IMR-90 (cell line): Measurements from ENCODE around the gene KLC4.

Experiments used
- CEBPB ChIP-seq: IDR thresholded peaks from 2 replicates; pipeline ENCODE4 v1.6.1; 2012; ENCODE audit warnings: low read depth, low read length, improper control_type of control experiment
- CHD1 ChIP-seq: IDR thresholded peaks from 2 replicates; pipeline ENCODE4 v1.6.1; 2012; ENCODE audit warnings: low read depth, low read length, improper control_type of control experiment
- CTCF ChIP-seq: conservative IDR thresholded peaks from 2 replicates; pipeline ENCODE4 v1.5.1; 2012; ENCODE audit warnings: mild to moderate bottlenecking, low read depth, low read length, improper control_type of control experiment
- FOS ChIP-seq: fragments of 150-350 bp; IDR thresholded peaks from 2 replicates; pipeline ENCODE4 v1.6.1; 2016; ENCODE audit warnings: low read depth, low read length
- MAFK ChIP-seq: IDR thresholded peaks from 2 replicates; pipeline ENCODE4 v1.6.1; 2012; ENCODE audit warnings: low read depth, low read length, improper control_type of control experiment
- MXI1 ChIP-seq: IDR thresholded peaks from 2 replicates; pipeline ENCODE4 v1.6.1; 2012; ENCODE audit warnings: low read depth, mild to moderate bottlenecking, low read length, moderate library complexity, borderline replicate concordance
- POLR2A ChIP-seq: IDR thresholded peaks from 2 replicates; pipeline ENCODE4 v1.6.1; 2012; ENCODE audit warnings: mild to moderate bottlenecking, low read depth, low read length
- RAD21 ChIP-seq: IDR thresholded peaks from 2 replicates; pipeline ENCODE4 v1.6.1; 2012; ENCODE audit warnings: low read length, improper control_type of control experiment
- RCOR1 ChIP-seq: IDR thresholded peaks from 2 replicates; pipeline ENCODE4 v1.6.1; 2012; ENCODE audit warnings: mild to moderate bottlenecking, low read length, improper control_type of control experiment; ENCODE audit not compliant: insufficient replicate concordance
- RFX5 ChIP-seq: IDR thresholded peaks from 2 replicates; pipeline ENCODE4 v1.8.0; 2012; ENCODE audit warnings: low read depth, mild to moderate bottlenecking, low read length, moderate library complexity
- SMC3 ChIP-seq: fragments of 150-350 bp; IDR thresholded peaks from 2 replicates; pipeline ENCODE4 v1.6.1; 2016; ENCODE audit warnings: low read depth, mild to moderate bottlenecking, antibody characterized with exemption, low read length, moderate library complexity
- USF2 ChIP-seq: fragments of 150-350 bp; IDR thresholded peaks from 2 replicates; pipeline ENCODE4 v1.6.1; 2017; ENCODE audit warnings: mild to moderate bottlenecking, antibody characterized with exemption, low read length, low read depth

DNA sequence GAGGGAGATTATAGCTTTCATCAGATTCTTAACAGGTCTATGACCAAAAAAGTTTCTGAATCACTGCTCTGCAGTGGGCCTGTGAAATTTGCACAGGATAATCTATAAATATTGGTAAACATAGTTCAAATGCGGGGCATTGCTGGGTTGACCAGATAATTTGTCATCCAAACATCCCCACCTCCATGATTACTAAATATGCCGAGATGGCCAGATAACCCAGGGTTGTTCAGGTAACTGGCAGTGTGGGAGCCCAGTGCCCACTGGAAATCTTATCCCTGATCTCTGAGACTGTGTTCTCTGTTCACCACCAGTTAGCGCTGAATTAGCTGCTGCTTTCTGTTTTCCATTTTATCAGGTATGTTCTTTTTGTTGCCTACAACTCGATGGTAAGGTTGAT, 38.1 kb downstream of the KLC4 start:
- TF ChIP-seq POLR2A (no peak), RFX5 (no peak), CTCF (no peak), MXI1 (no peak), SMC3 (no peak), RCOR1 (no peak), USF2 (no peak), MAFK (no peak), RAD21 (no peak), FOS (no peak), CHD1 (no peak), CEBPB (no peak)
